IMR-90 (cell line): ENCODE data around the gene ZSCAN30.

ENCODE experiments used
- CTCF ChIP-seq: conservative IDR thresholded peaks from 2 replicates; pipeline ENCODE4 v1.5.1; 2012; ENCODE audit warnings: mild to moderate bottlenecking, low read depth, low read length, improper control_type of control experiment
- MAFK ChIP-seq: IDR thresholded peaks from 2 replicates; pipeline ENCODE4 v1.6.1; 2012; ENCODE audit warnings: low read depth, low read length, improper control_type of control experiment
- POLR2A ChIP-seq: IDR thresholded peaks from 2 replicates; pipeline ENCODE4 v1.6.1; 2012; ENCODE audit warnings: mild to moderate bottlenecking, low read depth, low read length
- USF2 ChIP-seq: fragments of 150-350 bp; IDR thresholded peaks from 2 replicates; pipeline ENCODE4 v1.6.1; 2017; ENCODE audit warnings: mild to moderate bottlenecking, antibody characterized with exemption, low read length, low read depth

GRCh38 chr18:35335866-35336265 lies 45.8 kb upstream of the ZSCAN30 start:
- TF ChIP-seq CTCF (no peak), POLR2A (no peak), USF2 (no peak), MAFK (no peak)
